Right atrium auricular region (tissue), 2 donors: Measurements from ENCODE around the gene TTC16. TPM values are rescaled to one million over a fixed set of nuclear protein-coding genes. Genes with fewer than 3 reads are reported as not detected.
A peak's percentile ranks its signal among the peaks of the same experiment; 100 is the strongest.

Source experiments
- DNase-seq: peaks from one replicate; pipeline ENCODE4 v3.0.0-alpha.2; 2019; ENCODE audit warnings: low spot score
- H3K27ac ChIP-seq, 2 donors: fragments of 200-600 bp; sonication (generic); 1 replicate in 1 of 2; 2 replicates in 1 of 2; pipeline ENCODE4 v1.5.1; 2016 to 2019
- H3K27me3 ChIP-seq, 2 donors: fragments of 200-600 bp; sonication (generic); one replicate each; pipeline versions ENCODE4 v1.5.1 to v1.6.0; 2017 to 2019
- H3K36me3 ChIP-seq: fragments of 200-600 bp; sonication (generic); one replicate; pipeline ENCODE4 v1.5.1; 2016
- H3K4me1 ChIP-seq, 2 donors: fragments of 200-600 bp; sonication (generic); one replicate each; pipeline versions ENCODE4 v1.5.1 to v1.6.0; 2017 to 2019
- H3K4me3 ChIP-seq, 2 donors: fragments of 200-600 bp; sonication (generic); 1 replicate in 1 of 2; 2 replicates in 1 of 2; pipeline ENCODE4 v1.5.1; 2017 to 2019; ENCODE audit warnings: mild to moderate bottlenecking in 1 of 2, moderate library complexity in 1 of 2
- H3K9me3 ChIP-seq, 2 donors: fragments of 200-600 bp; sonication (generic); one replicate each; pipeline ENCODE4 v1.5.1; 2019
- total RNA-seq, 2 donors: library from RNA; depleted of rRNA; stranded (reverse); fragments of >200 nt; gene quantifications; one replicate each; pipeline ENCODE4 v1.1.0, GENCODE V29; 2016
- TF ChIP-seq, protein P1 (sequence below), 2 donors: fragments of 200-600 bp; sonication (generic); IDR thresholded peaks; one replicate each; pipeline ENCODE4 v1.5.1; 2019; ENCODE audit warnings: antibody characterized with exemption in 2 of 2

TTC16 gene
- total RNA-seq, 2 donors from 2014 or later, result 0.11 to 0.16 TPM

DNA sequence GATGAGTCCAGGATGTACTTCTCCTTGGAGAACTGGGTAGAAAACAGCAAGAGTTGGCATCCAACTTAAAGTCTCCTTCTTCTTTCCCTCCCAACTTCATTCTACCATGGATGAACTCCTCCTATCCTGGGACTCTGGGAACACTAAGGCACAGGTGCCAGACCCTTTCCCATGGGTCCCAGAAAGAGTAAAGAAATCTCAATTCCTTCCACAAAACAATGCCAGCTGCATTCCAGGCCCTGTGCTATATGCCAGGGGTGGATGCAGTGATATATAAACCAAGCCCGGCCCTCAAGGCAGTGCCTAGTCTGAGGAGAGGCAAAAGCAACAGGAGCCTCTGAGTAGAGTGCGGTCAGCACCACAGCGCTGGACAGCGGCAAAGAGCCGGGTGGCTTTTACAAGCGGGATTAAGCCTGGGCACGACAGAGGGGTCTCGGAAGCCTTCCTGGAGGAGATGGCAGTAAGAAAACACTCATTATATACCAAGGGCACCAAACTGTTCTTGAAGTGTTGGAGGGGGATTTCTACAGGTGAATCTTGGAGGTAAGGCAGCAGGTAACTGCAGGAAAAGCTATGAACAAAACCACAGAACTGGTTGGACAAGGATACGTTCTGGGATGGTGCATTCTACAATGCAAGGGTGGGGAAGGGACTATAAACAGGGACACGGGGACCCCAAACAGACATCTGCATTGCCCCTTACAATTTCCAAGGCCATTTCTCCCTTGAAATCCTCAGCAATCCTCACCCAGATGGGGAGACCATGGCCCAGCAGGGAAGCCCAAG lies 35.6 kb downstream of the TTC16 start:
- peaks cover 0 to 10% of the 10 kb centered on the region in 2 donors for H3K27me3 ChIP-seq
- no peak for DNase-seq
- no peak overlapping the region for H3K4me3 ChIP-seq
- H3K9me3 ChIP-seq, result no peaks in the 10 kb centered on the region
- peaks cover 0 to 26% of the 10 kb centered on the region in 2 donors for H3K4me1 ChIP-seq
- H3K36me3 ChIP-seq, result peaks cover 9% of the 10 kb centered on the region
- H3K27ac ChIP-seq, result no peak overlapping the region
- TF ChIP-seq, protein P1, sequence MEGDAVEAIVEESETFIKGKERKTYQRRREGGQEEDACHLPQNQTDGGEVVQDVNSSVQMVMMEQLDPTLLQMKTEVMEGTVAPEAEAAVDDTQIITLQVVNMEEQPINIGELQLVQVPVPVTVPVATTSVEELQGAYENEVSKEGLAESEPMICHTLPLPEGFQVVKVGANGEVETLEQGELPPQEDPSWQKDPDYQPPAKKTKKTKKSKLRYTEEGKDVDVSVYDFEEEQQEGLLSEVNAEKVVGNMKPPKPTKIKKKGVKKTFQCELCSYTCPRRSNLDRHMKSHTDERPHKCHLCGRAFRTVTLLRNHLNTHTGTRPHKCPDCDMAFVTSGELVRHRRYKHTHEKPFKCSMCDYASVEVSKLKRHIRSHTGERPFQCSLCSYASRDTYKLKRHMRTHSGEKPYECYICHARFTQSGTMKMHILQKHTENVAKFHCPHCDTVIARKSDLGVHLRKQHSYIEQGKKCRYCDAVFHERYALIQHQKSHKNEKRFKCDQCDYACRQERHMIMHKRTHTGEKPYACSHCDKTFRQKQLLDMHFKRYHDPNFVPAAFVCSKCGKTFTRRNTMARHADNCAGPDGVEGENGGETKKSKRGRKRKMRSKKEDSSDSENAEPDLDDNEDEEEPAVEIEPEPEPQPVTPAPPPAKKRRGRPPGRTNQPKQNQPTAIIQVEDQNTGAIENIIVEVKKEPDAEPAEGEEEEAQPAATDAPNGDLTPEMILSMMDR (IDR thresholded peaks at IDR 0.05), result no peak

DNA sequence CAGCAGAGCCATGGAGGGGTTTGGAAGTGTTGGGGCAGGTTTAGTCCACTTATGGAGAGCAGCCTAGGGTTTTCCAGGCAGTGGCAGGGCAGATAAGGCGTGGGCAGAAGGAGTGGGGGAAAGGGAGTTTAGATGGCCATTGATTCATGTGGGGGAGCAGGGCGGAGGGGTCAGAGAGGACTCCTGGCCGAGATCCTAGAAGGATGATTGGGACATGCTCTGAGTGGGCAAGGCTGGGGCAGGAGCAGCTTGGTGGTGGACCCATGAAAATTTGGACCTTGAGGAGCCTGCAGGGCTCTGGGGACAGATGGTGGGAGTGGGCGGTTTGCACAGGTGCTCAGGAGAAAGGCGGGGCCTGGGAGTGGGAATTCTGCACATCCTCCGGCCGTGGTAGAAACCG lies 37.3 kb downstream of the TTC16 start:
- DNase-seq, result no peak
- Histone ChIP-seq H3K4me1 (peaks cover 0 to 26% of the 10 kb centered on the region in 2 donors), H3K36me3 (peaks cover 9% of the 10 kb centered on the region), H3K27me3 (peaks cover 2 to 10% of the 10 kb centered on the region in 2 donors), H3K9me3 (no peaks in the 10 kb centered on the region), H3K4me3 (no peak overlapping the region), H3K27ac (no peak overlapping the region)
- TF ChIP-seq, protein P1 (IDR thresholded peaks at IDR 0.05), result no peak

DNA sequence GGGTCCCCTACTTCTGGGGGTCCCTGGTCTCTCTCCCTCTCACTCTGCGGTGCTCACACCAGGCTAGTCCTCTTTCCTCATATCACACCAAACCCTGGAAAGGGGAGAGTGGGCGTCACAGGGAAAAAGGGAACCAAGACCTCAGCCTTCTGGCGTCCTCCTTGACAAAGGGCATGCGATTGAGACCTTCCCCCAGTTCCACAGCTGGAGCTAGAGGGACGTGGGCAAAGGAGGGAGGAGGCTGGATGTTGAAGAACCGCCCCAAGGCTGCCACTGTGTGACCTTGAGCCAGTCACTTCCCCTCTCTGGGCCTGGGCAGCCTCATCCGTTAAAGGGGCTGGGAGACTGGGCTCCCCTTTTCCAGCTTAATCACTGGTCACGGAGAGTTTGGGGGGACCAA lies 37.7 kb downstream of the TTC16 start:
- H3K4me1 ChIP-seq, result peaks cover 0 to 26% of the 10 kb centered on the region in 2 donors
- DNase-seq, result no peak
- peaks cover 2 to 10% of the 10 kb centered on the region in 2 donors for H3K27me3 ChIP-seq
- no peaks in the 10 kb centered on the region for H3K9me3 ChIP-seq
- H3K4me3 ChIP-seq, result no peak overlapping the region
- H3K27ac ChIP-seq, result no peak overlapping the region
- peaks cover 9% of the 10 kb centered on the region for H3K36me3 ChIP-seq
- TF ChIP-seq, protein P1 (IDR thresholded peaks at IDR 0.05), result no peak

DNA sequence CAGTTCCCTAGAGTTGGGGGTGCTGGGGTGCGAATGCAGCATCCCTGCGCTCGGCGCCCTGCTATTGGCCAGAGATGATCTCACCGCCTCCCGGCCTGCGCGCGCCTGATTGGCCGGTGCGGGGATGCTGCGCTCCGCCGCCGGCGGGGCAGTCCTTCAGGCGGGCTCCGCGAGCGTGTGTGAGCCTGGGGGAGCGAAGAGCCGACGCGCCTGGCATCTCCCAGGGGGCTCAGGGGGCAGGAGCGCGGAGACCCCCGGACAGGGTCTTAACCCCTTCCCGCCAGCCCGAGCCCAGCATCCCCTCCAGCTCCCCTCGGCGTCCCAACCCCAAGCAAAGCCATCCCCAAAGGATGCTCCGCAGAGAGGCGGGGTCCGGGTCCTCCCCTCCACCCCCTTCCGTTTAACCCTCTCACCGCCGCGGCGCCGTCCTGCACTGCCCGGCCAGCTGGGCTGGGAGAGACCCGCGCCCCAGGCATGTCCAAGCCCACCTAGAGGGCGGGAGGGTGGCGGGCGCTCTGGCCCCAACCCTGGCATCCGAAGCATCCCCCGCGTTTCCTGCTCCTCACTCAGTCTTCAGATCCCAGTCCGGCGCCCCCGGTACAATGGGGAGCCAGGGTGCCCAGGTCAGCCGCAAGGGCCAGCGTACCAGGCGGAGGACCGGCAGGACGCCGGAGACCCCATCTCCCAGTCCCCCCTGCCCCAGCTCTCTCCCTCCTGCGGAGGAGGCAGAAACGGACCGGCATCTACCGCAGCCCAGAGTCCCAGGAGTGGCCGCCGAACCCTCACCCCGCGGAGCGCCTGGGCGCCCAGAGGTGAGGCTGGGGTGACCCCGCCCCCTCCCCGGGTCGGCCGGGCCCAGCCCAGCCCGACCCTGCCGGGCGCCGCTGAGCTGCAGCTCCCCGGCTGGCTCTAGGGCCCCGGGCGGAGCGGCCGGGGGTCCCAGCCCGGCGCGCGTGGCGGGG lies 38.5 kb downstream of the TTC16 start:
- H3K27me3 ChIP-seq, result peaks cover 2 to 10% of the 10 kb centered on the region in 2 donors

More for the DNA sequence above, 38.5 kb downstream of the TTC16 start:
- DNase-seq, result no peak
- peaks cover 8% of the 10 kb centered on the region for H3K36me3 ChIP-seq
- peak overlapping the region; percentile 17 to 39 for H3K4me3 ChIP-seq
- TF ChIP-seq, protein P1 (IDR thresholded peaks at IDR 0.05), result no peak
- H3K4me1 ChIP-seq, result peaks cover 0 to 26% of the 10 kb centered on the region in 2 donors
- no peaks in the 10 kb centered on the region for H3K9me3 ChIP-seq
- no peak overlapping the region for H3K27ac ChIP-seq
